NCI-H1048 (cell line): ENCODE data around the gene MYO3B.
"Not testable (repeated sequence)": the region's sequence is repeated elsewhere in the genome, so short reads cannot be mapped to it uniquely, and the experiment has no call there.

Experiments
- DNase-seq: peaks from one replicate; lab custom pipeline; 2025; lab: John Stamatoyannopoulos, UW

MYO3B gene

GRCh38 chr2:170425281-170425751 is 247.4 kb downstream of the MYO3B start:
- DNase-seq: no peak

GRCh38 chr2:170428868-170429267 is 250.9 kb downstream of the MYO3B start:
- DNase-seq: no peak

DNA sequence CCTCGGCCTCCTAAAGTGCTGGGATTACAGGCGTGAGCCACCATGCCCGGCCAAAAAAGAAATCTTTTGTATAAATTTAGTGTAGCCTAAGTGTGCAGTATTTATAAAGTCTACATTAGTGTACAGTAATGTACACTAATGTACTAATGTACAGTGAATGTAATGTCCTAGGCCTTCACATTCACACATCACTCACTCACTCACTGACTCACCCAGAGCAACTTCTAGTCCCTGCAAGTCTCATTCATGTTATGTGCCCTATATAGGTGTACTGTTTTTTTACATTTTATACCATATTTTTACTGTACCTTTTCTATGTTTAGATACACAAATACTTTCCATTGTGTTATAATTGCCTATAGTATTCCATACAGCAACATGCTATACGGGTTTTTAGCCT is 254.9 kb downstream of the MYO3B start:
- DNase-seq: no peak

DNA sequence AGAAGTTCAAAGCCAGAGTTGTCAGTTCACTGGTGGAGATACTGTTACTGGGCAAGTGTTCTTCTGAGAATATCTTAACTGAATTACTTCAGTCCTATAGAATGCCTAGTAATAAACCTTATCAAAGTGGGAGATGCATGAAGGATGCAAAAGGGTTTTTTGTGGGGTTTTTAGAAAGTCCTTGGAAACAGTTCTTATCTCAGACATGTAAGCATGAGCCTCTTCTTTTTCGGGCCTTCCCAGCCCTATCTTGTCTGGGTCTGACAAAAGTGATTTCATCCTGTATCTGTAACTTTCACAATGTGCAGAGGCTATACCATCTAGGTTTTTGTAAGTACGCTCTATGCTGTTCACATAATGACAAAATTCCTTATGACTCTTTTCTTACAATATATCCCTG is 255.5 kb downstream of the MYO3B start:
- DNase-seq: no peak

GRCh38 chr2:170434396-170434795 is 256.4 kb downstream of the MYO3B start:
- DNase-seq: not testable (repeated sequence)

- no peak for DNase-seq
Observed at GRCh38 chr2:170434900-170435621, 257.1 kb downstream of the MYO3B start.

GRCh38 chr2:170436077-170436943 is 258.4 kb downstream of the MYO3B start:
- DNase-seq: no peak

DNA sequence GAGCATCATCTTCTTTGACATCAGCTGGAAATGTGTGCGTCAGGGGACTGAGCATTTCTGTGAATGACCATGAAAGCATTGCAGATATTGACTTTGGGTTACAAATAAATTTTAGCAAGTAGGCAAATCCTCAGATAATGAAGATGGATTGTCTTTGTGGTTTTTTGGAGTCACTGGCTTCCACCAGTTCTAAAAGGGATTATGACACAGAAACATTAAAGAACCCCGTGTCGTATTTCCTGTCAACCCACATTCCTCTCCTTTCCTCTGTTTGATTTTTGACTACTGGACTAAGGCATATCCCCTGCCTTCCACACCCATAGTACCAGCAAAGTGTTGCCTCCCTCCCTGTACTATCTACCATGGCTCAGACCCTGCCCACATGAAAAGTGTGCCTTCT is 268.1 kb downstream of the MYO3B start:
- DNase-seq: no peak

GRCh38 chr2:170449034-170449433 is 271.1 kb downstream of the MYO3B start:
- DNase-seq: no peak

- DNase-seq: no peak
Observed at GRCh38 chr2:170454471-170455372, 276.8 kb downstream of the MYO3B start.

- DNase-seq: no peak
Observed at GRCh38 chr2:170455617-170456426, 277.9 kb downstream of the MYO3B start.

DNA sequence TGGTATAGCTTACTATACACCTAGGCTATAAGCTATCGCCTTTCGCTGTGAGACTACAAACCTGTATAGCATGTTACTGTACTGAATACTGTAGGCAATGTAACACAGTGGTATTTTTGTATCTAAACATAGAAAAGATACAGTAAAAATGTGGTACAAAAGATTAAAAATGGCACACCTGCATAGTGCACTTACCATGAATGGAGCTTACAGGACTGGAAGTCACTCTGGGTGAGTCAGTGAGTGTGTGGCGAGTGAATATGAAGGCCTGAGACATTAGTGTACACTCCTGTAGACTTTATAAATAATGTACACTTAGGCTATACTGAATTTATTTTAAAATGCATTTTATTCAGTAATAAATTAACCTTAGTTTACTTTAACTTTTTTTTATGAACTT is 279.0 kb downstream of the MYO3B start:
- no peak for DNase-seq

DNA sequence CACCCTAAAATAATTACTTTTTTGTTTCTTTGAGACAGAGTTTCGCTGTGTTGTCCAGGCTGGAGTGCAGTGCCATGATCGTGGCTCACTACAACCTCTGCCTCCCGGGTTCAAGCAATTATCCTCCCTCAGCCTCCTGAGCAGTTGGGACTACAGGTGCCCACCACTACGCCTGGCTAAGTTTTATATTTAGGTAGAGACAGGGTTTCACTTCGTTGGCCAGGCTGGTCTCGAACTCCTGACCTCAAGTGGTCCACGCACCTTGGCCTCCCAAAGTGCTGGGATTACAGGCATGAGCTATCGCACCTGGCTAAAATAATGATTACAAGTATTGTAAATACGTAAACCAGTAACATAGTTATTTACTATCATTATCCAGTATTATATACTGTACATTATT is 279.8 kb downstream of the MYO3B start:
- no peak for DNase-seq

DNA sequence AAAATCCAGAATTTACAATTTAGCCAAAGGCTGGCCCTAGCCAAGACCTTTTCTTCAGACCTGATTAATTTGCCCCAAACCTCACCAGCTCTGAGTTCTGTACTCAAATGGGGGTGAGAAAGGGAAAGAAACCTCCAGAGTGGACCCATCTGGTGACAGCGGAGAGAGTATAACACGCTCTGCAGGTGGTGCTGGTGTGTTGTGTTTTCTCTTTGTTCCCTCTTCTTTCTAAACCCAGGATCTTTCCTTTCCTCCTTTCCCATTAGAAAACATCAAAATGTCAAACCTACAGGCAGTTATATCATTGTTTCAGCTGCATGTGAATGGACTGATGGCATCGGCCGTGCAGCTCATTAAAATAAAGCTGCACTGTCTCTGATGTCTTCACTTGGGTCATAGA is 283.9 kb downstream of the MYO3B start:
- DNase-seq: no peak

- DNase-seq: no peak
Observed at GRCh38 chr2:170462433-170463205, 284.7 kb downstream of the MYO3B start.

- DNase-seq: no peak
Observed at GRCh38 chr2:170463206-170463537, 285.2 kb downstream of the MYO3B start.

DNA sequence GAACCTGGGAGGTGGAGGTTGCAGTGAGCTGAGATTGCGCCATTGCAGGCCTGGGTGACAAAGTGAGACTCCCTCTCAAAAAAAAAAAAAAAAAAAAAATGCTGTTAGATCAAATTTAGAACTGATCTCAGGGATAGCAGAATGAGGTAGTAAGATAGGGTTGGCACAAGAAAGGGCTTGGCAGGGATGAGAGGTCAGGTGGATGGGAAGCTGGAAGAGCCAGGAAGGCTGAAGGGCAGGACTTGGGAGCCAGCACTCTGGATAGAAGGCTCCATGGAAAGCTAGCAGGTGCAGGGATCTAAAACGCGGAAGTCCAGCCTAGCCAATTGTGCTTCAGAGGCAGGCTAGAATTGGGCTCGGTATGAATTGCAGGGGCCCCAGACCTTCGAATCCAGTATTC is 286.3 kb downstream of the MYO3B start:
- no peak for DNase-seq

DNA sequence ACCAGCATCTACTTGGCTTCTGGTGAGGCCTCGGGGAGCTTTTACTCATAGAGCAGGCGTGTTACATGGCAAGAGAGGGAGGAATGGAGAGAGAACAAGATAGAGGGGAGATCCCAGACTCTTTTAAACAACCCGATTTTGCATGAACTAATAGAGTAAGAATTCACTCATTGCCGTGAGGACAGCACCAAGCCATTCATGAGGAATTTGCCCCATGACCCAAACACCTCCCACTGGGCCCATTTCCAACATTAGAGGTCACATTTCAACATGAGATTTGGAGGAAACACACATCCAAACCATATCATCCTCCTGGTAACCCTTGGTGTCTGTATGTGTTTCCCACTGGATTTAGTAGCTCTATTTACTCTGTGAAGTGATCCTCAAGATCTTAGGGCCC is 287.3 kb downstream of the MYO3B start:
- no peak for DNase-seq

DNA sequence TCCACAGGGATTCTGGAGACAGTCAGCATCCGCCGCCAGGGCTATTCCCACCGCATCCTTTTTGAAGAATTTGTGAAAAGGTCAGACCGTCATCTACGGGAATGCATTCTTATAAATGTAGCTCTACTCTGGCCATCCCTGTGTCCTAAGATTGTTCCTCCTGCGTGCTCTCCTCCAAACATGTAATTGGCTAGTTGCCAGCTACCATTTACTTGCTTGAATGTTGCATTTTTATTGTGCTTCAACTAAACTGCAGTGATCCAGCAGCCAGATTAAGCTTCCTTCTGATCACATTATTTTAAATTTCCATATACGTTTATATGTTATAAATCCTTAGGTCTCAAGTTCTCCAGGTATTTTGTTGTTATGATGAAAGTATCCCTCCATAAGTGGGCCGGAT is 288.7 kb downstream of the MYO3B start:
- DNase-seq: no peak

DNA sequence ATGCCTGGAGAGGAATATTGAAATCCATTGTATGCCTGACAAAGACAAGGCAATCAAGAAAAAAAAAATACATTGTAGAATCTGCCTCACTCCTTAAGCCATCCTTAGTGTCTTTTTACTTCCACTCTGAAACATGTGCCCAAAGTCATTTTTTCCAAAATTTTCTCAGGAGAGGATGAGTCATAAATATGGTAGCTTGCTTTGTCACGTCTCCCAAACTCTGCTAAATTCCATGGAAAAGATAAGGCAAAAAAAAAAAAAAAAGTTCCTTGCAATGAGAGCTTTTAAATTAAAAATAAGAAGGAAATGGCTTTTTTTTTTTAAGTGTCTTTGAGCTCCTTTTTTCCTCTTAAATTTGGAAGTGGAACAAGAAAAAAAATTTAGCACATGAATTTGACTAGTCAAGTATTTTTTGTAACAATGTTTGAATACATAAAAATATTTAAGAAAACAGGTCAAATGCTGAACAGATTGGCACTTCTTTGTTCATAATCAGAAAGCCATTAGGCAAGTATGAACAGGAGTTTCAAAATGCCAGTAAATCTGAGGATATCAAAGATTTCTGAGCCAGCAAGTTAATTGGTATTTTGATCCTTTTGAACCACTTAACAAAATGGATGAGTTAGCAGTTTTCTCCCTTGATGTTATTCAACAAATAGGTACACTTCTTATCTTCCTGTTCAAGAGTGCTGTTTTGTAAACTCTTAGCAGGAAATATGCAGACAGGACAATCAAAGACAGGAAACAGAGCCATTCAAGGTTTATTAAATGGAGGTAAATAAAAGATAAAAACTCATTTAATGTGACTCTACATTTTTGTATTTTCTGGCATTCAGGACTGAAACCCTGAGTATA is 289.8 kb downstream of the MYO3B start:
- DNase-seq: no peak
